Coronary artery (tissue), 2 donors: Measurements from ENCODE around the gene PHKA2.
A peak's percentile ranks its signal among the peaks of the same experiment; 100 is the strongest.

Source experiments
- DNase-seq: peaks from one replicate; pipeline ENCODE4 v3.0.0-alpha.2; 2017; ENCODE audit warnings: low spot score
- H3K27ac ChIP-seq, 2 donors: fragments of 200-600 bp; sonication (generic); one replicate each; pipeline ENCODE4 v1.5.1; 2016 to 2019
- H3K4me3 ChIP-seq: fragments of 200-600 bp; sonication (generic); 2 replicates; pipeline ENCODE4 v1.5.1; 2016; ENCODE audit warnings: mild to moderate bottlenecking, moderate library complexity
- CTCF ChIP-seq: fragments of 200-600 bp; sonication (generic); IDR thresholded peaks from one replicate; pipeline ENCODE4 v1.5.1; 2019; ENCODE audit warnings: antibody characterized with exemption

PHKA2 gene

DNA sequence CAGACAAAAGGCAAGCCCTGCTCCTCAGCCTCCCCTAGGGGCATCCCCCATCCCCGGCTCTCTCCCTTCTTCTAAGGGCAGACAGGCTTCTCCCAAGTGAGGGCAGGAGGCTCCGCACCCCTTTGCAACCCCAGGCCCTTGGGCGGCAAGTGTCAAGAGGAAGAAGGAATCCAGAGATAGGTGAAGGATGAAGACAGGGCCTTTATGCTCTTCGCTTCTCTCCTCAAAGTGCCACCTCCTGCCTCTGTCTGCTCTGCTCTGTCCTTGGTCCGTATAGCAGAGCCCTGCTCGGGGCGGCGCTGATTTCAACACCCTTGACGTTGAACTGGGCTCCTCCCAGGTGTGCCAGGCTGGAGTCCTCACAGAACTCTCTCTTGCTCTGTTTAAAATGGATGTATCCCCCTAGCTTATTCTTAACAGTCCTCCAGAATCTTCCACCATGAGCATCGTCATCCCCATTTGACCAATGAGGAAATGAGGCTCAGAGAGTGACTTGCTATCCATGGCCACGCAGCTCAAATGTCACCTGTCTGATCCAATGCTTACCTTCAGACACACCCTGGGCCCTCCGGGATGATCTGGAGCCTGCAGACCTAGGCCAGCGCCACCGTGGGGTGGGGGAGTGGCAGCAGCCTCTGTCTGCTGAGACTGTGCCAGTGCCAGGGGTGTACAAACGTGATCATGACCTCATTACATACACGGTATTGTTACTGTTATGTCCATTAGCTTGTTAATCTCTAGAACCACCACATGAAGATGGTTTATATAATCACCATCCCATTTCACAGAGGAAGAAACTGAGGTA, 99.8 kb downstream of the PHKA2 start:
- H3K4me3 ChIP-seq = no peak overlapping the region
- no peak for TF ChIP-seq CTCF
- no peak for DNase-seq
- peak overlapping the region; percentile 50 to 91 for H3K27ac ChIP-seq

GRCh38 chrX:18883234-18883960, 100.5 kb downstream of the PHKA2 start:
- DNase-seq = no peak
- H3K4me3 ChIP-seq = no peak overlapping the region
- peak overlapping the region; percentile 50 to 91 for H3K27ac ChIP-seq
- no peak for TF ChIP-seq CTCF

DNA sequence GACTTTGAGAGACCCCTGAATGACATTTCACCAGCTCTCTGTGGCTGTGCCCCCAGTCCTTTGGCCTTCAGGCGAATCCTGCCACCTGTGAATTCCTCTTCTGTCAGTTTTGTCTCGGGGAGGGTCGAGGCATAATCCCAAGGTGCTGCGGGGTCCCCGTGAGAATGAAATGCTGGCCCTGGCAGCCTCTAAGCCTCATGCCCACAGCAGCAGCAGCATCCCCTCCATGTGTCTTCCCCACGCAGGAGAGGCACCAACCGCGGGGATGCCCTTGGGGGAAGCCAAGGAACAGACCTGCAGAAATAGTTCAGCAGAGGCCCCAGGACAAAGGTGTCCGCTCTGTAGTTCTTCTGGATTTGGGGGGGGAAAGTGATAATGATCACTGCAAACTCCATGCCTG, 104.8 kb downstream of the PHKA2 start:
- DNase-seq = no peak
- no peak for TF ChIP-seq CTCF
- Histone ChIP-seq H3K4me3 (no peak overlapping the region), H3K27ac (no peak overlapping the region)

DNA sequence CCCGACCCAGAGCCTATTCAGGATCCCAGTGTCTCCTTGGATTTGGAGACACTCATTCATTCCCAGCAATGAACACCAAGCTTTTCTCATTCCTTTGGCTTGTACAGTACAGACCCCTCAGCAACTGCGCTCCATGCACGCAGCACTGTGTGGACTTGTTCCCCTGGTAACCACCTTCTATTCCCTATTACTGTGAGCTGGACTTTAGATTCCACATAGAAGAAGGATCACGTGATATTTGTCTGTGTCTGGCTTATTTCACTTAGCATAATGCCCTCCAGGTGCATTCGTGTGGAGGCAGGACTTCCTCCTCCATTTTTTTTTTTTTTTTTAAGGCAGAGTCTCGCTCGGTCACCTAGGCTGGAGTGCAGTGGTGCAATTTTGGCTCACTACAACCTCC, 106.4 kb downstream of the PHKA2 start:
- H3K27ac ChIP-seq = no peak overlapping the region
- no peak for DNase-seq
- no peak for TF ChIP-seq CTCF
- H3K4me3 ChIP-seq = no peak overlapping the region

GRCh38 chrX:18875256-18875878, 108.5 kb downstream of the PHKA2 start:
- no peak overlapping the region for H3K4me3 ChIP-seq
- peak overlapping the region in 1 of 2 donors; percentile 28 for H3K27ac ChIP-seq
- no peak for TF ChIP-seq CTCF
- DNase-seq = no peak

DNA sequence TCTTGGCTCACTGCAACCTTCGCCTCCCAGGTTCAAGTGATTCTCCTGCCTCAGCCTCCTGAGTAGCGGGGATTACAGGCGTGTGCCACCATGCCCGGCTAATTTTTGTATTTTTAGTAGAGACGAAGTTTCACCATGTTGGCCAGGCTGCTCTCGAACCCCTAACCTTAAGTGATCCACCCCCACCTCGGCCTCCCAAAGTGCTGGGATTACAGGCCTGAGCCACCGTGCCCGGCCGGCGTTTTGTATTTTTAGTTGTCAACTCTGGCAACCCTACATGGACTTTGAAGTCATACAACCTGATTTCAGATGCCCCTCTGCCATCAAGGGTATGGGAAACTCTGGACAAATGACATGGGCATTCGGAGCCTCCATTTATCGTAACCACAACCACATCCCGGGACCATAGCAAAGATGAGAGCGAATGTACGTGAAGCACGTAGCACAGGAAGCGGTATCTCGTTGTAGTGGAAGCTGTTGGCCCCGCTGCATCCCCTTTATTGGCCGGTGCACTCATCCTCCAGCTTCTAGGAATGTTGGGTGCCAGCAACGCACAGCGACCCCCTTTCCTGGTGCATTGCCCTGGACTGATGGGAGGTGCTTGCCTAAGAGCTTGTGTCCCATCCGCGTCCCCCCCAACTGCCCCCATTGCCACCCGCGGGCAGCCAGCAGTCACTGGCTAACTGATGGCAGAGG, 109.2 kb downstream of the PHKA2 start:
- H3K27ac ChIP-seq = peak overlapping the region in 1 of 2 donors; percentile 28

More for the DNA sequence above, 109.2 kb downstream of the PHKA2 start:
- no peak overlapping the region for H3K4me3 ChIP-seq
- DNase-seq = no peak
- no peak for TF ChIP-seq CTCF
